Neural crest cell (in vitro differentiated cells): ENCODE data around the gene ATG10. TPM values are rescaled to one million over a fixed set of nuclear protein-coding genes. Genes with fewer than 3 reads are reported as not detected.

Experiments
- DNase-seq: peaks from one replicate; pipeline ENCODE4 v3.0.0; 2021; ENCODE audit warnings: low read depth, mixed read lengths, low spot score
- H3K27ac Mint-ChIP-seq: one replicate; pipeline ENCODE4 v1.8.0; 2021; ENCODE audit warnings: mild to moderate bottlenecking, mixed read lengths; ENCODE audit not compliant: unreplicated experiment
- H3K27me3 Mint-ChIP-seq: 2 replicates; pipeline ENCODE4 v1.8.0; 2021; ENCODE audit warnings: low read depth, mild to moderate bottlenecking, mixed read lengths
- H3K36me3 Mint-ChIP-seq: 2 replicates; pipeline ENCODE4 v1.8.0; 2021; ENCODE audit warnings: low read depth, mild to moderate bottlenecking, mixed read lengths
- H3K4me1 Mint-ChIP-seq: 2 replicates; pipeline ENCODE4 v1.8.0; 2021; ENCODE audit warnings: mixed read lengths
- H3K4me3 Mint-ChIP-seq: one replicate; pipeline ENCODE4 v1.8.0; 2021; ENCODE audit warnings: mild to moderate bottlenecking, mixed read lengths
- H3K9me3 Mint-ChIP-seq: 2 replicates; pipeline ENCODE4 v1.8.0; 2021; ENCODE audit warnings: mixed read lengths
- CTCF ChIP-seq: fragments of 200-600 bp; sonication (generic); conservative IDR thresholded peaks from 2 replicates; pipeline ENCODE4 v1.5.0; 2021; ENCODE audit warnings: antibody characterized with exemption, mild to moderate bottlenecking
- long read RNA-seq: library from polyadenylated mRNA; unstranded; transcript quantifications from one replicate; pipeline ENCODE4 v2.0.0, GENCODE V29; 2020
- total RNA-seq: library from RNA; stranded (reverse); gene quantifications from 2 replicates; pipeline ENCODE4 v1.2.1, GENCODE V29; 2021

Gene ATG10
- 5.9 and 10.4 TPM in 2 replicates for total RNA-seq
- long read RNA-seq, partial matches to known transcripts, result 0 of 16 reads
- long read RNA-seq, other reads (novel, unspliced or antisense), result 11 of 16 reads

- H3K27ac Mint-ChIP-seq, result peak within 1 kb of the TSS; percentile 98
Measured at GRCh38 chr5:81971712-81972491, at the start of gene ATG10. Gene ATG10, plus strand, starts transcription at chr5:81972023. Its CDS starts 15,548 bp downstream, at chr5:81987571.

GRCh38 chr5:81922854-81923279 is 49.0 kb upstream of the ATG10 start:
- Mint-ChIP-seq H3K36me3 (peaks cover 2% of the 10 kb centered on the region), H3K27me3 (no peaks in the 10 kb centered on the region), H3K27ac (no peak overlapping the region), H3K9me3 (peaks cover 7% of the 10 kb centered on the region), H3K4me3 (no peak overlapping the region), H3K4me1 (peaks cover 13% of the 10 kb centered on the region)
- no peak for TF ChIP-seq CTCF
- no peak for DNase-seq

More at GRCh38 chr5:81971712-81972491, at the start of gene ATG10:
- TF ChIP-seq CTCF, result no peak
- H3K4me3 Mint-ChIP-seq, result peak within 1 kb of the TSS; percentile 88
- H3K4me1 Mint-ChIP-seq, result peaks cover 25% of the 10 kb centered on the region
- peak; percentile 88 for DNase-seq
- H3K36me3 Mint-ChIP-seq, result no peaks in the 10 kb centered on the region
- H3K27me3 Mint-ChIP-seq, result no peaks in the 10 kb centered on the region
- peaks cover 3% of the 10 kb centered on the region for H3K9me3 Mint-ChIP-seq

GRCh38 chr5:81924442-81924841 is 47.4 kb upstream of the ATG10 start:
- Mint-ChIP-seq H3K27ac (no peak overlapping the region), H3K4me1 (peaks cover 13% of the 10 kb centered on the region), H3K27me3 (no peaks in the 10 kb centered on the region), H3K9me3 (peaks cover 7% of the 10 kb centered on the region), H3K36me3 (peaks cover 2% of the 10 kb centered on the region), H3K4me3 (no peak overlapping the region)
- DNase-seq, result no peak
- TF ChIP-seq CTCF, result no peak

GRCh38 chr5:81925009-81925408 is 46.8 kb upstream of the ATG10 start:
- Mint-ChIP-seq H3K36me3 (peaks cover 2% of the 10 kb centered on the region), H3K9me3 (peaks cover 7% of the 10 kb centered on the region), H3K27ac (no peak overlapping the region), H3K4me1 (peaks cover 13% of the 10 kb centered on the region), H3K27me3 (no peaks in the 10 kb centered on the region), H3K4me3 (no peak overlapping the region)
- no peak for DNase-seq
- no peak for TF ChIP-seq CTCF

GRCh38 chr5:81925981-81926380 is 45.8 kb upstream of the ATG10 start:
- no peak overlapping the region for H3K27ac Mint-ChIP-seq
- TF ChIP-seq CTCF, result no peak
- no peak for DNase-seq
- peaks cover 2% of the 10 kb centered on the region for H3K36me3 Mint-ChIP-seq
- peaks cover 7% of the 10 kb centered on the region for H3K9me3 Mint-ChIP-seq
- no peak overlapping the region for H3K4me3 Mint-ChIP-seq
- H3K4me1 Mint-ChIP-seq, result peaks cover 13% of the 10 kb centered on the region
- H3K27me3 Mint-ChIP-seq, result no peaks in the 10 kb centered on the region
